Lower leg skin (tissue), 3 donors: ENCODE data around the gene CEP250.

Experiments
- POLR2A ChIP-seq, 2 donors: fragments of 450-650 bp; IDR thresholded peaks; one replicate each; pipeline ENCODE4 v1.6.1; 2016 to 2017; ENCODE audit warnings: antibody characterized with exemption in 2 of 2, mild to moderate bottlenecking in 1 of 2, moderate library complexity in 1 of 2
- TF ChIP-seq, protein P1 (sequence below), 3 donors: fragments of 450-650 bp; IDR thresholded peaks; one replicate each; pipeline ENCODE4 v1.5.1; 2016; ENCODE audit warnings: antibody characterized with exemption in 3 of 3, mild to moderate bottlenecking in 3 of 3, moderate library complexity in 2 of 3

DNA sequence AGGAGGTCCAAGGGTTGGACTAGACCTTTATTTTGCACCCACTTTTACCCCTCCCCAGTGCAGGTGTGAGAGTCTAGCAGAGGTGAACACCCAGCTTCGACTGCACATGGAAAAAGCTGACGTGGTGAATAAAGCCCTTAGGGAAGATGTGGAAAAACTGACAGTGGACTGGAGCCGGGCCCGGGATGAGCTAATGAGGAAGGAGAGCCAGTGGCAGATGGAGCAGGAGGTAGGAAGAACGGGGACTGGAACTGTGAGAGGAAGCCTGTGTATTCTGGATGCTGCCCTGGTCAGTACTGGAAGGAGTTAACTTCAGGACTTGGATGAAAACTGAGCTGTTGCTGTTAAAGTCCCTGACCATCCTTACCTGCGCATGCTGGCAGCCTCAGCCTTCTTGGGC is 10.6 kb downstream of the CEP250 start:
- TF ChIP-seq, protein P1, sequence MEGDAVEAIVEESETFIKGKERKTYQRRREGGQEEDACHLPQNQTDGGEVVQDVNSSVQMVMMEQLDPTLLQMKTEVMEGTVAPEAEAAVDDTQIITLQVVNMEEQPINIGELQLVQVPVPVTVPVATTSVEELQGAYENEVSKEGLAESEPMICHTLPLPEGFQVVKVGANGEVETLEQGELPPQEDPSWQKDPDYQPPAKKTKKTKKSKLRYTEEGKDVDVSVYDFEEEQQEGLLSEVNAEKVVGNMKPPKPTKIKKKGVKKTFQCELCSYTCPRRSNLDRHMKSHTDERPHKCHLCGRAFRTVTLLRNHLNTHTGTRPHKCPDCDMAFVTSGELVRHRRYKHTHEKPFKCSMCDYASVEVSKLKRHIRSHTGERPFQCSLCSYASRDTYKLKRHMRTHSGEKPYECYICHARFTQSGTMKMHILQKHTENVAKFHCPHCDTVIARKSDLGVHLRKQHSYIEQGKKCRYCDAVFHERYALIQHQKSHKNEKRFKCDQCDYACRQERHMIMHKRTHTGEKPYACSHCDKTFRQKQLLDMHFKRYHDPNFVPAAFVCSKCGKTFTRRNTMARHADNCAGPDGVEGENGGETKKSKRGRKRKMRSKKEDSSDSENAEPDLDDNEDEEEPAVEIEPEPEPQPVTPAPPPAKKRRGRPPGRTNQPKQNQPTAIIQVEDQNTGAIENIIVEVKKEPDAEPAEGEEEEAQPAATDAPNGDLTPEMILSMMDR (IDR thresholded peaks at IDR 0.05): no peak
- no peak for TF ChIP-seq POLR2A (IDR thresholded peaks at IDR 0.05)
